K562 (cell line): ENCODE results near the gene GYG2. TPM values are rescaled to one million over a fixed set of nuclear protein-coding genes. Genes with fewer than 3 reads are reported as not detected.

Experiments
- ATAC-seq: fragments of 200-7000 bp; cut with Tn5 transposase; 3 replicates; pipeline ENCODE4 v1.9.1; 2020; ENCODE audit warnings: moderate library complexity
- BruUV-seq: library from RNA; stranded (reverse); fragments of 400-500 nt; replicated peaks from 2 replicates; lab custom pipeline; 2021; lab: Mats Ljungman, UMichigan
- CTCF ChIA-PET: fragments of 300-600 bp; formaldehyde crosslinking; extraction: SDS; loops from one replicate; lab custom pipeline; 2021; ENCODE audit warnings: low intra/inter-chr PET ratio; lab: Yijun Ruan, JAX
- POLR2A ChIA-PET: fragments of 300-600, 350-650 bp; sonication (Branson Sonifier 250); formaldehyde crosslinking; extraction: SDS; loops from one replicate; lab custom pipeline; 2021; ENCODE audit warnings: antibody characterized with exemption, inconsistent platforms; lab: Yijun Ruan, JAX
- DNase-seq, 4 experiments: peaks; one replicate each; pipeline versions ENCODE4 v3.0.0 to v3.0.0-alpha.2; 2011 to 2018; ENCODE audit warnings: low spot score in 3 of 4, mixed read lengths in 3 of 4; ENCODE audit errors: extremely low read depth in 1 of 4
- FAIRE-seq: peaks from 2 replicates; lab custom pipeline; 2011; peaks lifted over from hg19 to GRCh38; lab: Jason Lieb, UNC
- H2AFZ ChIP-seq: 2 replicates; pipeline ENCODE4 v1.6.0; 2011; ENCODE audit warnings: low read depth, low read length, control low read depth, inconsistent platforms
- H3K27ac ChIP-seq: fragments of 200-600 bp; 3 replicates; pipeline ENCODE4 v1.8.0; 2011; ENCODE audit warnings: low read depth, mild to moderate bottlenecking, control low read depth, inconsistent platforms, low read length, moderate library complexity, mixed read lengths; ENCODE audit errors: extremely low read depth
- H3K27me3 ChIP-seq, 2 experiments: fragments of 300-600 bp in 1 of 2; 2 replicates in 1 of 2; 3 replicates in 1 of 2; pipeline versions ENCODE4 v1.6.0 to v1.8.0; 2011; ENCODE audit warnings: inconsistent platforms in 2 of 2, low read length in 2 of 2, mild to moderate bottlenecking in 1 of 2, mixed read lengths in 1 of 2, moderate library complexity in 1 of 2; ENCODE audit not compliant: control insufficient read depth in 2 of 2, insufficient read depth in 2 of 2
- H3K36me3 ChIP-seq: fragments of 300-600 bp; 3 replicates; pipeline ENCODE4 v1.8.0; 2011; ENCODE audit warnings: mild to moderate bottlenecking, low read length, inconsistent platforms; ENCODE audit not compliant: control insufficient read depth, insufficient read depth
- H3K4me1 ChIP-seq, 2 experiments: fragments of 200-600 bp in 1 of 2; replicated peaks in 1 of 2; 2 replicates in 1 of 2; 3 replicates in 1 of 2; pipeline versions ENCODE4 v1.5.1 to v1.8.0; 2011; ENCODE audit warnings: inconsistent platforms in 2 of 2, low read length in 2 of 2, mild to moderate bottlenecking in 1 of 2, mixed read lengths in 1 of 2, moderate library complexity in 1 of 2; ENCODE audit not compliant: control insufficient read depth in 2 of 2, insufficient read depth in 2 of 2
- H3K4me2 ChIP-seq: 2 replicates; pipeline ENCODE4 v1.6.1; 2011; ENCODE audit warnings: low read length, control low read depth, inconsistent platforms, mixed read lengths; ENCODE audit not compliant: insufficient read depth
- H3K4me3 ChIP-seq: fragments of 200-600 bp; sonication (generic), shearing (Covaris generic); 2 replicates; pipeline ENCODE4 v1.5.1; 2016; ENCODE audit warnings: control low read depth, inconsistent platforms
- H3K79me2 ChIP-seq: fragments of 200-600 bp; 3 replicates; pipeline ENCODE4 v1.8.0; 2011; ENCODE audit warnings: low read length, inconsistent platforms; ENCODE audit not compliant: control insufficient read depth, insufficient read depth
- H3K9ac ChIP-seq, 2 experiments: 2 replicates each; pipeline versions ENCODE4 v1.6.0 to v1.6.1; 2011; ENCODE audit warnings: low read depth in 2 of 2, low read length in 2 of 2, control low read depth in 1 of 2, inconsistent platforms in 1 of 2, mild to moderate bottlenecking in 1 of 2, mixed read lengths in 1 of 2; ENCODE audit not compliant: insufficient read depth in 1 of 2
- H3K9me1 ChIP-seq: one replicate; pipeline ENCODE4 v1.6.0; 2011; ENCODE audit warnings: inconsistent platforms, mild to moderate bottlenecking, low read length, moderate library complexity; ENCODE audit not compliant: control insufficient read depth, insufficient read depth
- H3K9me3 ChIP-seq: replicated peaks from 2 replicates; pipeline ENCODE4 v1.5.1; 2011; ENCODE audit warnings: low read depth, low read length, inconsistent platforms; ENCODE audit not compliant: control insufficient read depth, insufficient read depth
- H4K20me1 ChIP-seq: replicated peaks from 2 replicates; pipeline ENCODE4 v1.6.1; 2011; ENCODE audit warnings: low read length, inconsistent platforms, mixed read lengths; ENCODE audit not compliant: control insufficient read depth, insufficient read depth
- ATF7 ChIP-seq: fragments of 450-650 bp; IDR thresholded peaks from 2 replicates; pipeline ENCODE4 v1.7.1; 2014; ENCODE audit warnings: mild to moderate bottlenecking, moderate library complexity
- DIDO1 ChIP-seq: fragments of 450-650 bp; IDR thresholded peaks from 2 replicates; pipeline ENCODE4 v1.6.1; 2016; ENCODE audit warnings: low read depth, missing biosample characterization, missing genetic modification characterization
- GATAD2A ChIP-seq: fragments of 450-650 bp; IDR thresholded peaks from 2 replicates; pipeline ENCODE4 v1.6.1; 2017
- KAT8 ChIP-seq: fragments of 450-650 bp; IDR thresholded peaks from 2 replicates; pipeline ENCODE4 v1.6.1; 2016; ENCODE audit warnings: low read depth, mild to moderate bottlenecking
- NELFE ChIP-seq: IDR thresholded peaks from 2 replicates; pipeline ENCODE4 v1.6.1; 2011; ENCODE audit warnings: mild to moderate bottlenecking; ENCODE audit not compliant: insufficient read depth, insufficient read length
- RUNX1 ChIP-seq: sonication (generic); IDR thresholded peaks from 2 replicates; pipeline ENCODE4 v1.6.1; 2016; ENCODE audit warnings: antibody characterized with exemption, low read depth
- SMARCA5 ChIP-seq: fragments of 450-650 bp; IDR thresholded peaks from 2 replicates; pipeline ENCODE4 v1.6.1; 2016
- TCFL5 ChIP-seq: fragments of 250-450 bp; sonication (Bioruptor Pico); conservative IDR thresholded peaks from 2 replicates; pipeline ENCODE4 v1.6.1; 2021; ENCODE audit warnings: mild to moderate bottlenecking, moderate library complexity, matching md5 sums
- TSC22D4 ChIP-seq: fragments of 450-650 bp; IDR thresholded peaks from 2 replicates; pipeline ENCODE4 v1.6.1; 2016; ENCODE audit warnings: missing genetic modification characterization, missing biosample characterization, control low read depth
- XRCC3 ChIP-seq: fragments of 450-650 bp; IDR thresholded peaks from 2 replicates; pipeline ENCODE4 v1.6.1; 2017; ENCODE audit warnings: mild to moderate bottlenecking, moderate library complexity
- ZFP36 ChIP-seq: fragments of 150-350 bp; IDR thresholded peaks from 2 replicates; pipeline ENCODE4 v1.6.1; 2018; ENCODE audit warnings: low read length, low read depth; ENCODE audit not compliant: partially characterized antibody
- ZNF217 ChIP-seq: sonication (generic); formaldehyde crosslinking; IDR thresholded peaks from 2 replicates; pipeline ENCODE4 v1.8.0; 2022; ENCODE audit warnings: mild to moderate bottlenecking, missing genetic modification reagents
- ZNF23 ChIP-seq: fragments of 250-450 bp; sonication (Bioruptor Pico); IDR thresholded peaks from 2 replicates; pipeline ENCODE4 v1.4.0; 2020; ENCODE audit warnings: mild to moderate bottlenecking
- ZNF589 ChIP-seq: fragments of 200-800 bp; sonication (Bioruptor generic); IDR thresholded peaks from 2 replicates; pipeline ENCODE4 v1.6.1; 2016; ENCODE audit warnings: low read depth, missing genetic modification characterization, missing compliant biosample characterization
- WGBS: fragments of 100-300 bp; shearing (Covaris generic); methylation state at CpG from one replicate; pipeline ENCODE4 v1.1.6; 2016; ENCODE audit warnings: low coverage, mixed read lengths; ENCODE audit not compliant: insufficient coverage; ENCODE audit errors: missing lambda C conversion rate; 5-methylcytosine and 5-hydroxymethylcytosine counted together
- in situ Hi-C: fragments of 300-500 bp; cut with MboI; formaldehyde crosslinking; loops from 4 replicates; pipeline ENCODE4 v1.15.0; 2018; ENCODE audit warnings: inconsistent platforms, mixed read lengths
- intact Hi-C: fragments of 100-400 bp; cut with micrococcal nuclease; formaldehyde crosslinking; loops from 2 replicates; pipeline ENCODE4 v1.14.2; 2022
- polyA plus RNA-seq, 8 experiments: library from polyadenylated mRNA; depleted of rRNA in 4 of 8; stranded (reverse) in 5 of 8; unstranded in 3 of 8; fragments of >200 nt; fragmentation: Nextera tagmentation in 2 of 8; fragmentation: Illumina TruSeq in 1 of 8; extraction: Ambion mirVana in 2 of 8; extraction: Trizol in 1 of 8; gene quantifications; 2 replicates each; pipeline versions ENCODE4 v1.2.1 to v1.2.3, GENCODE V29; 2011 to 2014; ENCODE audit warnings: inconsistent platforms in 1 of 8, missing spikeins in 1 of 8
- total RNA-seq, 7 experiments: library from RNA; depleted of rRNA in 6 of 7; stranded (reverse); fragments of >200 nt in 6 of 7; fragmentation: Illumina TruSeq in 2 of 7; extraction: Trizol in 2 of 7; gene quantifications; 2 replicates each; pipeline versions ENCODE4 v1.2.1 to v1.2.3, GENCODE V29; 2011 to 2021; ENCODE audit warnings: low replicate concordance in 1 of 7
- TF ChIP-seq, protein P1 (sequence below): sonication (generic); formaldehyde crosslinking; IDR thresholded peaks from 2 replicates; pipeline ENCODE4 v1.8.1; 2023; ENCODE audit warnings: missing genetic modification reagents, mild to moderate bottlenecking, borderline replicate concordance
- TF ChIP-seq, protein P2 (sequence below), 2 experiments: fragments of 450-650 bp; IDR thresholded peaks; 2 replicates each; pipeline ENCODE4 v1.6.1; 2016

GYG2 gene
- total and polyA plus RNA-seq, 9 of the 15 experiments (the other 6 are each of a cell fraction or from before 2014, with no cell fraction given) = 0.24 to 4.4 (median 2.9) TPM

DNA sequence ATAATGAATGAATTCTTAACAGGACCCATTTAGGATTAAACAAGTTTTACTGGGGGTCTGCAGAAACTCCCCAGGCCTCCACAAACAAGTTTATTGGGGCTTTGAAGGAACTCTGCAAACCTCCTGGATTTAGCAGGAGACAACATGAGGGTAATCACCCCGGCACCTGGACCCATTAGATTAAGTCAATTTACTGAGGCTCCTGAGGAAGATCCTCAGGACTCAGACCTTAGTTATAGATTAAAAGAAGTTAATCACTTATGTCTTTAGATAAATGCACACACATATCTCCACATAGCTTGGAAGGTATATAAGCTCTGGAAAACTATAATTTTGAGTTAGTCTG lies 47.5 kb upstream of the GYG2 start:
- H3K9ac ChIP-seq = no peak overlapping the region
- ChIA-PET POLR2A (no interaction called here), CTCF (no interaction called here)
- H3K4me2 ChIP-seq = no peak overlapping the region
- H3K36me3 ChIP-seq = no peaks in the 10 kb centered on the region
- intact Hi-C loops = no loop called here
- 11% methylated on average over 1 of the region's 1 CpG for WGBS
- no peaks in the 10 kb centered on the region; a peak in 1 of 5 replicates for H3K27me3 ChIP-seq
- no TSS peak for BruUV-seq
- ATAC-seq (no peak), DNase-seq (no peak), FAIRE-seq (no peak)
- no peak overlapping the region for H3K27ac ChIP-seq
- H2AFZ ChIP-seq = no peak overlapping the region
- no peak overlapping the region for H3K4me3 ChIP-seq
- H4K20me1 ChIP-seq = no peaks in the 10 kb centered on the region
- H3K9me1 ChIP-seq = no peaks in the 10 kb centered on the region
- in situ Hi-C loops = no loop called here
- H3K9me3 ChIP-seq = no peaks in the 10 kb centered on the region
- H3K79me2 ChIP-seq = no peaks in the 10 kb centered on the region
- H3K4me1 ChIP-seq = no peaks in the 10 kb centered on the region; a peak in 1 of 5 replicates
- no peak for TF ChIP-seq ZNF23 (CRISPR knock-in tag)
- no peak for TF ChIP-seq DIDO1 (tag)
- TF ChIP-seq, protein P1, sequence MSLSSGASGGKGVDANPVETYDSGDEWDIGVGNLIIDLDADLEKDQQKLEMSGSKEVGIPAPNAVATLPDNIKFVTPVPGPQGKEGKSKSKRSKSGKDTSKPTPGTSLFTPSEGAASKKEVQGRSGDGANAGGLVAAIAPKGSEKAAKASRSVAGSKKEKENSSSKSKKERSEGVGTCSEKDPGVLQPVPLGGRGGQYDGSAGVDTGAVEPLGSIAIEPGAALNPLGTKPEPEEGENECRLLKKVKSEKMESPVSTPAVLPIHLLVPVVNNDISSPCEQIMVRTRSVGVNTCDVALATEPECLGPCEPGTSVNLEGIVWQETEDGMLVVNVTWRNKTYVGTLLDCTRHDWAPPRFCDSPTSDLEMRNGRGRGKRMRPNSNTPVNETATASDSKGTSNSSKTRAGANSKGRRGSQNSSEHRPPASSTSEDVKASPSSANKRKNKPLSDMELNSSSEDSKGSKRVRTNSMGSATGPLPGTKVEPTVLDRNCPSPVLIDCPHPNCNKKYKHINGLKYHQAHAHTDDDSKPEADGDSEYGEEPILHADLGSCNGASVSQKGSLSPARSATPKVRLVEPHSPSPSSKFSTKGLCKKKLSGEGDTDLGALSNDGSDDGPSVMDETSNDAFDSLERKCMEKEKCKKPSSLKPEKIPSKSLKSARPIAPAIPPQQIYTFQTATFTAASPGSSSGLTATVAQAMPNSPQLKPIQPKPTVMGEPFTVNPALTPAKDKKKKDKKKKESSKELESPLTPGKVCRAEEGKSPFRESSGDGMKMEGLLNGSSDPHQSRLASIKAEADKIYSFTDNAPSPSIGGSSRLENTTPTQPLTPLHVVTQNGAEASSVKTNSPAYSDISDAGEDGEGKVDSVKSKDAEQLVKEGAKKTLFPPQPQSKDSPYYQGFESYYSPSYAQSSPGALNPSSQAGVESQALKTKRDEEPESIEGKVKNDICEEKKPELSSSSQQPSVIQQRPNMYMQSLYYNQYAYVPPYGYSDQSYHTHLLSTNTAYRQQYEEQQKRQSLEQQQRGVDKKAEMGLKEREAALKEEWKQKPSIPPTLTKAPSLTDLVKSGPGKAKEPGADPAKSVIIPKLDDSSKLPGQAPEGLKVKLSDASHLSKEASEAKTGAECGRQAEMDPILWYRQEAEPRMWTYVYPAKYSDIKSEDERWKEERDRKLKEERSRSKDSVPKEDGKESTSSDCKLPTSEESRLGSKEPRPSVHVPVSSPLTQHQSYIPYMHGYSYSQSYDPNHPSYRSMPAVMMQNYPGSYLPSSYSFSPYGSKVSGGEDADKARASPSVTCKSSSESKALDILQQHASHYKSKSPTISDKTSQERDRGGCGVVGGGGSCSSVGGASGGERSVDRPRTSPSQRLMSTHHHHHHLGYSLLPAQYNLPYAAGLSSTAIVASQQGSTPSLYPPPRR (CRISPR knock-in tag) = no peak
- no peak for TF ChIP-seq TSC22D4
- TF ChIP-seq ZFP36 = no peak
- TF ChIP-seq, protein P2, sequence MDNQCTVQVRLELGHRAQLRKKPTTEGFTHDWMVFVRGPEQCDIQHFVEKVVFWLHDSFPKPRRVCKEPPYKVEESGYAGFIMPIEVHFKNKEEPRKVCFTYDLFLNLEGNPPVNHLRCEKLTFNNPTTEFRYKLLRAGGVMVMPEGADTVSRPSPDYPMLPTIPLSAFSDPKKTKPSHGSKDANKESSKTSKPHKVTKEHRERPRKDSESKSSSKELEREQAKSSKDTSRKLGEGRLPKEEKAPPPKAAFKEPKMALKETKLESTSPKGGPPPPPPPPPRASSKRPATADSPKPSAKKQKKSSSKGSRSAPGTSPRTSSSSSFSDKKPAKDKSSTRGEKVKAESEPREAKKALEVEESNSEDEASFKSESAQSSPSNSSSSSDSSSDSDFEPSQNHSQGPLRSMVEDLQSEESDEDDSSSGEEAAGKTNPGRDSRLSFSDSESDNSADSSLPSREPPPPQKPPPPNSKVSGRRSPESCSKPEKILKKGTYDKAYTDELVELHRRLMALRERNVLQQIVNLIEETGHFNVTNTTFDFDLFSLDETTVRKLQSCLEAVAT (IDR thresholded peaks at IDR 0.05) = no peak
- TF ChIP-seq TCFL5 (CRISPR knock-in tag) = no peak
- no peak for TF ChIP-seq XRCC3
- TF ChIP-seq GATAD2A = no peak
- no peak for TF ChIP-seq ATF7
- TF ChIP-seq NELFE = no peak
- TF ChIP-seq ZNF589 (CRISPR knock-in tag) = no peak
- TF ChIP-seq SMARCA5 = no peak
- TF ChIP-seq ZNF217 = no peak
- no peak for TF ChIP-seq KAT8
- TF ChIP-seq RUNX1 = no peak
